IMR-90 (cell line): ENCODE results near the gene ACTN1. TPM values are rescaled to one million over a fixed set of nuclear protein-coding genes. Genes with fewer than 3 reads are reported as not detected.

Experiments used
- ATAC-seq: fragments of 200-7000 bp; cut with Tn5 transposase; 2 replicates; pipeline ENCODE4 v1.9.1; 2020; ENCODE audit warnings: low read depth, mild to moderate bottlenecking, moderate library complexity
- BruUV-seq: library from RNA; stranded (reverse); fragments of 400-500 nt; replicated peaks from 2 replicates; lab custom pipeline; 2021; lab: Mats Ljungman, UMichigan
- CTCF ChIA-PET: fragments of 300-600 bp; formaldehyde crosslinking; extraction: SDS; loops from one replicate; lab custom pipeline; 2021; ENCODE audit warnings: antibody characterized with exemption; lab: Yijun Ruan, JAX
- POLR2A ChIA-PET: fragments of 300-600 bp; sonication (Branson Sonifier 250); formaldehyde crosslinking; loops from one replicate; lab custom pipeline; 2022; ENCODE audit warnings: antibody characterized with exemption; ENCODE audit not compliant: unreplicated experiment; lab: Charles Lee
- DNase-seq: peaks from one replicate; pipeline ENCODE4 v3.0.0; 2013
- H2AFZ ChIP-seq: replicated peaks from 2 replicates; pipeline ENCODE3; 2013; ENCODE audit warnings: low read length, mild to moderate bottlenecking; ENCODE audit not compliant: poor library complexity
- H2AK5ac ChIP-seq: 2 replicates; pipeline ENCODE4 v1.6.1; 2013; ENCODE audit warnings: low read depth, low read length, inconsistent platforms
- H2AK9ac ChIP-seq: replicated peaks from 2 replicates; pipeline ENCODE3; 2013; ENCODE audit warnings: mild to moderate bottlenecking, low read depth, low read length, moderate library complexity; ENCODE audit not compliant: poor library complexity
- H2BK120ac ChIP-seq: 2 replicates; pipeline ENCODE4 v1.6.1; 2013; ENCODE audit warnings: low read depth, low read length, inconsistent platforms
- H2BK15ac ChIP-seq: 3 replicates; pipeline ENCODE4 v1.6.1; 2013; ENCODE audit warnings: low read depth, low read length, inconsistent platforms
- H2BK20ac ChIP-seq: 2 replicates; pipeline ENCODE4 v1.6.1; 2013; ENCODE audit warnings: low read depth, mild to moderate bottlenecking, inconsistent platforms, low read length, moderate library complexity
- H2BK5ac ChIP-seq: 2 replicates; pipeline ENCODE4 v1.6.1; 2013; ENCODE audit warnings: mild to moderate bottlenecking, low read depth, low read length, inconsistent platforms; ENCODE audit not compliant: poor library complexity, severe bottlenecking
- H3K14ac ChIP-seq: replicated peaks from 2 replicates; pipeline ENCODE4 v1.6.1; 2013; ENCODE audit warnings: low read depth, low read length, inconsistent platforms
- H3K18ac ChIP-seq: 2 replicates; pipeline ENCODE4 v1.6.1; 2013; ENCODE audit warnings: low read depth, low read length, control low read depth
- H3K23ac ChIP-seq: 2 replicates; pipeline ENCODE4 v1.6.1; 2013; ENCODE audit warnings: low read depth, low read length, inconsistent platforms
- H3K27ac ChIP-seq: 2 replicates; pipeline ENCODE4 v1.5.1; 2013; ENCODE audit warnings: mild to moderate bottlenecking, control low read depth, low read length; ENCODE audit not compliant: insufficient read depth
- H3K27me3 ChIP-seq: 2 replicates; pipeline ENCODE4 v1.6.1; 2013; ENCODE audit warnings: low read length; ENCODE audit not compliant: control insufficient read depth, insufficient read depth
- H3K36me3 ChIP-seq: 2 replicates; pipeline ENCODE4 v1.6.1; 2013; ENCODE audit warnings: low read length, mixed read lengths; ENCODE audit not compliant: control insufficient read depth, insufficient read depth
- H3K4ac ChIP-seq: 2 replicates; pipeline ENCODE4 v1.6.1; 2013; ENCODE audit warnings: low read depth, low read length, inconsistent platforms
- H3K4me1 ChIP-seq: 2 replicates; pipeline ENCODE4 v1.6.1; 2013; ENCODE audit warnings: low read length, mixed read lengths; ENCODE audit not compliant: control insufficient read depth, insufficient read depth
- H3K4me2 ChIP-seq: 2 replicates; pipeline ENCODE4 v1.6.1; 2013; ENCODE audit warnings: low read depth, mild to moderate bottlenecking, control low read depth, low read length, moderate library complexity
- H3K4me3 ChIP-seq: 2 replicates; pipeline ENCODE4 v1.5.1; 2013; ENCODE audit warnings: low read depth, mild to moderate bottlenecking, control low read depth, low read length, moderate library complexity; ENCODE audit not compliant: insufficient read depth
- H3K56ac ChIP-seq: 2 replicates; pipeline ENCODE4 v1.6.1; 2013; ENCODE audit warnings: low read length, inconsistent platforms; ENCODE audit not compliant: insufficient read depth; ENCODE audit errors: extremely low read depth
- H3K79me1 ChIP-seq, 2 experiments: 2 replicates each; pipeline ENCODE4 v1.6.1; 2013; ENCODE audit warnings: low read length in 2 of 2, inconsistent platforms in 1 of 2, low read depth in 1 of 2
- H3K9ac ChIP-seq: 2 replicates; pipeline ENCODE4 v1.6.1; 2013; ENCODE audit warnings: low read depth, low read length, control low read depth
- H3K9me1 ChIP-seq: 2 replicates; pipeline ENCODE4 v1.6.1; 2013; ENCODE audit warnings: low read length, inconsistent platforms; ENCODE audit not compliant: insufficient read depth
- H3K9me3 ChIP-seq: 2 replicates; pipeline ENCODE4 v1.6.1; 2013; ENCODE audit warnings: low read length; ENCODE audit not compliant: control insufficient read depth, insufficient read depth
- H4K20me1 ChIP-seq: 2 replicates; pipeline ENCODE4 v1.6.1; 2013; ENCODE audit warnings: low read length, inconsistent platforms; ENCODE audit not compliant: insufficient read depth
- H4K5ac ChIP-seq: 2 replicates; pipeline ENCODE4 v1.6.1; 2013; ENCODE audit warnings: mild to moderate bottlenecking, low read depth, low read length, control low read depth
- H4K8ac ChIP-seq, 2 experiments: 2 replicates each; pipeline ENCODE4 v1.6.1; 2013; ENCODE audit warnings: low read depth in 2 of 2, low read length in 2 of 2, control low read depth in 1 of 2, inconsistent platforms in 1 of 2
- H4K91ac ChIP-seq: 2 replicates; pipeline ENCODE4 v1.6.1; 2013; ENCODE audit warnings: low read depth, low read length, inconsistent platforms; ENCODE audit not compliant: insufficient read depth
- BHLHE40 ChIP-seq: fragments of 150-350 bp; IDR thresholded peaks from 2 replicates; pipeline ENCODE4 v1.6.1; 2016; ENCODE audit warnings: mild to moderate bottlenecking, low read depth, low read length
- CEBPB ChIP-seq: IDR thresholded peaks from 2 replicates; pipeline ENCODE4 v1.6.1; 2012; ENCODE audit warnings: low read depth, low read length, improper control_type of control experiment
- CHD1 ChIP-seq: IDR thresholded peaks from 2 replicates; pipeline ENCODE4 v1.6.1; 2012; ENCODE audit warnings: low read depth, low read length, improper control_type of control experiment
- CTCF ChIP-seq: conservative IDR thresholded peaks from 2 replicates; pipeline ENCODE4 v1.5.1; 2012; ENCODE audit warnings: mild to moderate bottlenecking, low read depth, low read length, improper control_type of control experiment
- FOS ChIP-seq: fragments of 150-350 bp; IDR thresholded peaks from 2 replicates; pipeline ENCODE4 v1.6.1; 2016; ENCODE audit warnings: low read depth, low read length
- MAFK ChIP-seq: IDR thresholded peaks from 2 replicates; pipeline ENCODE4 v1.6.1; 2012; ENCODE audit warnings: low read depth, low read length, improper control_type of control experiment
- MAZ ChIP-seq: IDR thresholded peaks from 2 replicates; pipeline ENCODE4 v1.6.1; 2012; ENCODE audit warnings: low read depth, mild to moderate bottlenecking, low read length, improper control_type of control experiment, moderate library complexity, borderline replicate concordance
- MXI1 ChIP-seq: IDR thresholded peaks from 2 replicates; pipeline ENCODE4 v1.6.1; 2012; ENCODE audit warnings: low read depth, mild to moderate bottlenecking, low read length, moderate library complexity, borderline replicate concordance
- NFE2L2 ChIP-seq: fragments of 150-350 bp; IDR thresholded peaks from 2 replicates; pipeline ENCODE4 v1.6.1; 2016; ENCODE audit warnings: low read depth, mild to moderate bottlenecking, low read length
- POLR2A ChIP-seq: IDR thresholded peaks from 2 replicates; pipeline ENCODE4 v1.6.1; 2012; ENCODE audit warnings: mild to moderate bottlenecking, low read depth, low read length
- RAD21 ChIP-seq: IDR thresholded peaks from 2 replicates; pipeline ENCODE4 v1.6.1; 2012; ENCODE audit warnings: low read length, improper control_type of control experiment
- RCOR1 ChIP-seq: IDR thresholded peaks from 2 replicates; pipeline ENCODE4 v1.6.1; 2012; ENCODE audit warnings: mild to moderate bottlenecking, low read length, improper control_type of control experiment; ENCODE audit not compliant: insufficient replicate concordance
- RFX5 ChIP-seq: IDR thresholded peaks from 2 replicates; pipeline ENCODE4 v1.8.0; 2012; ENCODE audit warnings: low read depth, mild to moderate bottlenecking, low read length, moderate library complexity
- SMC3 ChIP-seq: fragments of 150-350 bp; IDR thresholded peaks from 2 replicates; pipeline ENCODE4 v1.6.1; 2016; ENCODE audit warnings: low read depth, mild to moderate bottlenecking, antibody characterized with exemption, low read length, moderate library complexity
- USF2 ChIP-seq: fragments of 150-350 bp; IDR thresholded peaks from 2 replicates; pipeline ENCODE4 v1.6.1; 2017; ENCODE audit warnings: mild to moderate bottlenecking, antibody characterized with exemption, low read length, low read depth
- WGBS, 2 experiments: methylation state at CpG; one replicate each; pipeline versions ENCODE4 v1.1.5 to v1.1.7; 2013; ENCODE audit warnings: missing lambda C conversion rate in 2 of 2; ENCODE audit not compliant: insufficient read length in 1 of 2; ENCODE audit errors: extremely low coverage in 2 of 2; 5-methylcytosine and 5-hydroxymethylcytosine counted together
- dilution Hi-C: fragments of 300-500 bp; cut with HindIII; formaldehyde crosslinking; loops from one replicate; pipeline ENCODE4 v1.14.3; 2018; ENCODE audit warnings: low sequenced_read_pairs; ENCODE audit not compliant: unreplicated experiment
- in situ Hi-C: fragments of 300-500 bp; cut with MboI; formaldehyde crosslinking; loops from 3 replicates; pipeline ENCODE4 v1.14.3; 2019; ENCODE audit warnings: low sequenced_read_pairs, inconsistent platforms, mixed read lengths
- intact Hi-C: fragments of 100-400 bp; cut with micrococcal nuclease; formaldehyde crosslinking; loops from 2 replicates; pipeline ENCODE4 v1.10.0; 2022
- polyA plus RNA-seq, 3 experiments: library from polyadenylated mRNA; depleted of rRNA; stranded (reverse); fragments of >200 nt; gene quantifications; 2 replicates each; pipeline ENCODE4 v1.2.3, GENCODE V29; 2012; ENCODE audit warnings: low replicate concordance in 1 of 3
- total RNA-seq: library from RNA; depleted of rRNA; stranded (reverse); fragments of >200 nt; gene quantifications from 2 replicates; pipeline ENCODE4 v1.2.3, GENCODE V29; 2012
- TF ChIP-seq, protein P1 (sequence below): fragments of 150-350 bp; IDR thresholded peaks from 2 replicates; pipeline ENCODE4 v1.6.1; 2016; ENCODE audit warnings: low read depth, mild to moderate bottlenecking, low read length, moderate library complexity, borderline replicate concordance

ACTN1 gene
- total and polyA plus RNA-seq, 2 of the 4 experiments (the other 2 are of a cell fraction), result 684 to 766 TPM

DNA sequence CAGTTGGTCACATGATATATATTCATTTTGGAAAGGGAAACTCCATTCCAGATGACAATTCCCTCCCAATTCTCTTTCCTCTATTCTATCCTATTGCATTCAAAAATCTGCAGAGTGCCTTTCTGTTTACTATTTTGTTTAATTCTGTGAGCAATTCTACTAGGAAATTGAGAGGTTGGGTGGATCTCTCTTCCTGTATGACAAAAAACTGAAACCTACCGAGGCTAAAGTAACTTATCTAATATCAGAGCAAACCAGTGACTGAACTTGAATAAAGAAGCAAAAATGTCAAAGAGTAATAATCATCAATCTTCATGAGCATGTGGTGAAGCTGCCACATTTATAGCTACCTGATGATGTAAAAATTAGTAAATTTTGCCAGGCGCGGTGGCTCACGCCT is 16.6 kb upstream of the ACTN1 start:
- H4K20me1 ChIP-seq, result no peaks in the 10 kb centered on the region
- H3K79me1 ChIP-seq, result no peaks in the 10 kb centered on the region
- H2BK20ac ChIP-seq, result no peak overlapping the region
- no peaks in the 10 kb centered on the region for H3K36me3 ChIP-seq
- H2AFZ ChIP-seq, result no peak overlapping the region
- no peak overlapping the region for H4K5ac ChIP-seq
- no peak overlapping the region for H4K91ac ChIP-seq
- H3K4me1 ChIP-seq, result no peaks in the 10 kb centered on the region
- intact Hi-C loops (no loop called here), dilution Hi-C loops (no loop called here), in situ Hi-C loops (no loop called here)
- no peak for DNase-seq
- no peak overlapping the region for H2BK5ac ChIP-seq
- no peak overlapping the region for H2AK9ac ChIP-seq
- no peak overlapping the region for H2BK15ac ChIP-seq
- CTCF ChIA-PET, result interaction anchor here (1.0 kb wide), 1 partner anchor 11 kb away, joined by 3 read pairs; no protein-coding TSS in a partner anchor
- 0 out of 2 replicates have a peak, but pooled peaks cover 5% of the 10 kb centered on the region for H3K9me3 ChIP-seq
- H3K18ac ChIP-seq, result no peak overlapping the region
- H3K56ac ChIP-seq, result no peak overlapping the region
- H4K8ac ChIP-seq, result no peak overlapping the region
- H3K4me2 ChIP-seq, result no peak overlapping the region
- no peak overlapping the region for H3K4me3 ChIP-seq
- ATAC-seq, result no peak
- H2BK120ac ChIP-seq, result no peak overlapping the region
- WGBS, 2 experiments, result no CpG with 5 or more reads among the region's 4 CpGs
- no peak overlapping the region for H3K27ac ChIP-seq
- H3K27me3 ChIP-seq, result no peaks in the 10 kb centered on the region
- no peak overlapping the region for H3K14ac ChIP-seq
- H3K9me1 ChIP-seq, result no peaks in the 10 kb centered on the region
- no TSS peak for BruUV-seq
- no peak overlapping the region for H3K23ac ChIP-seq
- H3K9ac ChIP-seq, result no peak overlapping the region
- TF ChIP-seq RAD21, result no peak
- TF ChIP-seq NFE2L2, result no peak
- no peak for TF ChIP-seq CTCF
- TF ChIP-seq MAZ, result no peak
- no peak for TF ChIP-seq CEBPB
- no peak for TF ChIP-seq MXI1
- no peak for TF ChIP-seq SMC3
- TF ChIP-seq, protein P1, sequence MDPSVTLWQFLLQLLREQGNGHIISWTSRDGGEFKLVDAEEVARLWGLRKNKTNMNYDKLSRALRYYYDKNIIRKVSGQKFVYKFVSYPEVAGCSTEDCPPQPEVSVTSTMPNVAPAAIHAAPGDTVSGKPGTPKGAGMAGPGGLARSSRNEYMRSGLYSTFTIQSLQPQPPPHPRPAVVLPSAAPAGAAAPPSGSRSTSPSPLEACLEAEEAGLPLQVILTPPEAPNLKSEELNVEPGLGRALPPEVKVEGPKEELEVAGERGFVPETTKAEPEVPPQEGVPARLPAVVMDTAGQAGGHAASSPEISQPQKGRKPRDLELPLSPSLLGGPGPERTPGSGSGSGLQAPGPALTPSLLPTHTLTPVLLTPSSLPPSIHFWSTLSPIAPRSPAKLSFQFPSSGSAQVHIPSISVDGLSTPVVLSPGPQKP, result no peak
- TF ChIP-seq CHD1, result no peak
- no peak for TF ChIP-seq POLR2A
- no peak for TF ChIP-seq USF2
- TF ChIP-seq FOS, result no peak
- TF ChIP-seq RFX5, result no peak
- TF ChIP-seq BHLHE40, result no peak
- no peak for TF ChIP-seq RCOR1
- TF ChIP-seq MAFK, result no peak
- no peak overlapping the region for H2AK5ac ChIP-seq
- POLR2A ChIA-PET, result no interaction called here
- no peak overlapping the region for H3K4ac ChIP-seq
